SK-N-MC (cell line): Measurements from ENCODE around the gene PPP4R1.

Experiments used
- EZH2 ChIP-seq: fragments of 200-600 bp; sonication (generic); IDR thresholded peaks from one replicate; pipeline ENCODE4 v1.6.1; 2017; ENCODE audit warnings: antibody characterized with exemption
- FOXP2 ChIP-seq: optimal IDR thresholded peaks from 2 replicates; pipeline ENCODE3; 2011; ENCODE audit warnings: mild to moderate bottlenecking, moderate library complexity; ENCODE audit not compliant: insufficient read depth; ENCODE audit errors: extremely low read length, control extremely low read depth
- POLR2AphosphoS5 ChIP-seq: IDR thresholded peaks from 2 replicates; pipeline ENCODE4 v1.6.1; 2012; ENCODE audit warnings: mild to moderate bottlenecking, low read depth, low read length, borderline replicate concordance

DNA sequence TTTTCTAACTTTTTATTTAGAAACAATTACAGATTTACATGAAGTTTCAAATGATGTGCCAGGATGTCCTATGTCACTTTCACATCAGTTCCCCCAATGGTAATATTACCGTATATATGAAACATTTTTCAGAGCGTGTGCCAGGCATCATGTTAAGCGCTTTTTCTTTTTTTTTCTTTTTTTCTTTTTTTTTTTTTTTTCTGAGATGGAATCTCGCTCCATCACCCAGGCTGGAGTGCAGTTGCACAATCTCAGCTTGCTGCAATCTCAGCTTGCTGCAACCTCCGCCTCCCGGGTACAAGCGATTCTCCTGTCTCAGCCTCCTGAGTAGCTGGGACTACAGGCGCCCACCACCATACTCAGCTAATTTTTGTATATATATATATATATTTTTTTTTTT lies 5.6 kb upstream of the PPP4R1 start:
- TF ChIP-seq POLR2AphosphoS5 (no peak), FOXP2 (no peak), EZH2 (no peak)
